NCI-H226 (cell line): Measurements from ENCODE around the gene BDKRB1.
A peak's percentile ranks its signal among the peaks of the same experiment; 100 is the strongest.

Experiments used
- DNase-seq: peaks from one replicate; pipeline ENCODE4 v3.0.0-alpha.2; 2015

Gene BDKRB1

DNA sequence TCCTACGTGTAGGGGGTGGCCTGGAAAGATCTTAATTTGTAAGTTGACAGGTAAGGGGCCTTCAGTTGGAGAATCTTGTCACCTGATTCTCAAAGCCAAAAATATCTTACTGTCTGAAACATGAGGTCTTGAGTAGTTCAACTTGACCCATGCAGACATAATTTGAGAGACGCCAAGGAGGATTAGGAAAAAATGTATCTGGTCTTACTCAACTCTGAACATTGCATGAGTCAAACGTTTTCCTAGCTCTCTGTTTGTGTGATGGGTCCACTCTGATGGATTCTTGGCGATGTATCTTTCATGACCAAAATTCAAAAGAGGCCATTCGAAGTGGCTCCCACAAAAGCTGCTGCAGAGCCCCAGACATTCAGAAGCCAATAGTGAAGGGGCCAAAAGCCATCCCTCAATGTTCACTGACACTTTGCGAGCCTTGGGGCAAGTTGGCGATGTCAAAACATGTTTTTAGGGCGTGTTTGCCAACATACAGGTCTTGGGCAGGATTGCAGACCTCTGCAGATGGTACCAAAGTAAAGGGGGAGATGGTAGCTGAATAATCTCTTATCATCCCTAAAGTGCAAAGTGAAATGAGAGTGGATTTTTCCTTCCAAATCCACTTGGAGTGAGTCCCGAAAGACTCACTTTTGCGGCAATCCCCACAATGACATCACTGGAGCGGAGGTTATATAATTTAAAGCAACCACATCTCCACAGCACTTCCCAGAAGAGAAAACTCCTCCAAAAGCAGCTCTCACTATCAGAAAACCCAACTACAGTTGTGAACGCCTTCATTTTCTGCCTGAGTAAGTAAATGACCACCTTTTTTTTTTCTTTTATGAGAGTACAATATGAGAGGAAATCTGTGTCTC is at the start of gene BDKRB1:
Gene BDKRB1 (plus strand): TSS at position 710 of the 866 bp plus-strand sequence. CDS start 7,473 bp downstream, outside the sequence.
- peak; percentile 89 for DNase-seq

- no peak for DNase-seq
These were observed 49.5 kb upstream of the BDKRB1 start for GRCh38 chr14:96206461-96206860.

GRCh38 chr14:96207686-96208085 is 48.3 kb upstream of the BDKRB1 start:
- no peak for DNase-seq

DNA sequence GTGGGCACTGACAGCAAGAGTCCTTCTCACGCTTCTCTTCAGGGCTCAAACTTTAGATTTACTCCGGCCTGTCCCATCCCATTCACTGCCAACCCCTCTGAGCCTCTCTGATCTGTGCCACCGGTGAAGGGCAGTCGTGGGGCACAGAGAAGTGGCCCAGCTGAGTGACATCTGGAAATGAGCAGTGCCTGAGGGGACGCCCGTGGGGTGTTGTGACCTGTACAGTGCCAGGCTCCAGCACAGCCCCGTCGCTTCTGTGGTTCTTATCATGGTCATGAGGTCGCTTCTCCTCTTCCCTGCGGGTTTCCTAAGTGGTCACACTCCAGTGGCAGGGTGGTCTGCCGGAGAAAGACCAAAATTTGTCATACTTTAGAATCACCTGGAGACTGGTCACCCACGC is 47.3 kb upstream of the BDKRB1 start:
- DNase-seq = no peak

DNA sequence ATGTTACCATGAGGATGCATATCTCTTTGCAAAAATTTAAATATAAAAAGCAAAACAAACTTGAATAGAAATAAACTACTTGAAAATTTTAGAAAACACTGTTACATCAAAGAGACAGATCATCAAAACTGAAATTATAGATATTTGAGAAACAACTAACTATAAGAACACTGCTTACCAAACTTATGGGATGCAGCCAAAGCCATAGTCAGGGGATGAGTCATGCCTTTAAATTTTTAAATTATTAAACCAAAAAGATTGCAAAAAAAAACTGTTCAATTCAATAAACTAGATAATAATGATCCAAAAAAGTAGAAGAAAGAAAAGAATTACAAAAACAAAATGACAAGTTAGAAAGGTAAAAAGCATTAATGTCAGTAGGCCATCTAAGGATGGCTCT is 43.9 kb upstream of the BDKRB1 start:
- DNase-seq = no peak

- DNase-seq = no peak
These were observed 43.1 kb upstream of the BDKRB1 start for GRCh38 chr14:96212896-96213295.

GRCh38 chr14:96213871-96214465 is 42.0 kb upstream of the BDKRB1 start:
- no peak for DNase-seq

GRCh38 chr14:96214793-96215192 is 41.2 kb upstream of the BDKRB1 start:
- DNase-seq = no peak

GRCh38 chr14:96215452-96216244 is 40.4 kb upstream of the BDKRB1 start:
- DNase-seq = no peak

DNA sequence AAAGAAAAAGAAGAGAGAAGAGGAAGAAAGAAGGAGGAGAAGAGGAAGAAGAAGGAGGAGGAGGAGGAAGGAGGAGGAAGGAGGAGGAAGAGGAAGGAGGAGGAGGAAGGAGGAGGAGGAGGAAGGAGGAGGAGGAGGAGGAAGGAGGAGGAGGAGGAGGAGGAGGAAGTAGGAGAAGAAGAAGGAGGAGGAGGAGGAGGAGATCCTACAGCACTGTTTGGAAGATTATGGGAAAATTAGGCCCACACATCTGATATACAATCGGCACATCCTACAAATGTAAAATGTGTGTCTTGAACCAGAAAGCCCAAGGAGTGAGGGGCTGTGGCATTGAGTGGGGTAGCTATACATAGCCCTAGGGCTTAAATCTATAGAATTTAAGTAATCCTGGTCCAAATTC is 39.4 kb upstream of the BDKRB1 start:
- no peak for DNase-seq

GRCh38 chr14:96217376-96217913 is 38.6 kb upstream of the BDKRB1 start:
- no peak for DNase-seq

- no peak for DNase-seq
These were observed 34.8 kb upstream of the BDKRB1 start for GRCh38 chr14:96221109-96221650.

DNA sequence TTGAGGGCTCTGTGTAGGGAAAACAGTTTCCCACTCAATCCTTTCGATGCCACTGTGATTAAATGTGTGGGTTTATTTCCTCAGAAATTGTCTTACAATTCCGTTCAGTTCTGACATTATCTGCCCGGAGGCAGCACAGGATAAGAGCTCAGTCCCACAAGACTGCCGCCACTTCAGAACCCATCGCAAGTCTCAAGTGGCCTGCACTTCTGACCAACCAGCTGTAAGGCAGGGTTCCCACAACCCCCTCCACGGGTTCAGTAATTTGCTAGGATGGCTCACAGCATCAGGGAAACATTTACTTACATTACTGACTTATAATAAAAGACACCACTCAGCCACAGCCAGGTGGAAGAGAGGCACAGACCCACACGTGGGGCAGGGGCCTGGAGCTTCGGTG is 34.2 kb upstream of the BDKRB1 start:
- DNase-seq = no peak

- peak; percentile 54 for DNase-seq
These were observed 31.4 kb upstream of the BDKRB1 start for GRCh38 chr14:96224480-96225096.

DNA sequence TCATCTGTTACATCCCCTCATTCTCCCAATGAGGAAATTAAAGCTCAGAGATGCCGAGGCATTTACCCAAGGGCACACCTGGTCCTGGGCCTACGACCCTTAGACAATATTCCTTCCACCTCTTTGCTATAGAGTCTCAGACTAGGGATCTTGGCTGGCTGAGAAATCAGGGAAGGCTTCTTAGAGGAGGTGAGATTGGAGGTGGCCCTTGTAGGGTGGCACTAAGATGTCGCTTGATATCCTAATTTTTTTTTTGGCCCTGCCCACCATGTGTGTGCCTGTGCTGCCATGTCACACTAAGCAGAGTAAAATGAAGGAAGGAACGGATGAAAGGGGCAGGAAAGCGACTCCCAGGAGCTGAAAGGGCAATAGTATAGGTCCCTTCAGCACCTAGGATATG is 30.8 kb upstream of the BDKRB1 start:
- DNase-seq = no peak

DNA sequence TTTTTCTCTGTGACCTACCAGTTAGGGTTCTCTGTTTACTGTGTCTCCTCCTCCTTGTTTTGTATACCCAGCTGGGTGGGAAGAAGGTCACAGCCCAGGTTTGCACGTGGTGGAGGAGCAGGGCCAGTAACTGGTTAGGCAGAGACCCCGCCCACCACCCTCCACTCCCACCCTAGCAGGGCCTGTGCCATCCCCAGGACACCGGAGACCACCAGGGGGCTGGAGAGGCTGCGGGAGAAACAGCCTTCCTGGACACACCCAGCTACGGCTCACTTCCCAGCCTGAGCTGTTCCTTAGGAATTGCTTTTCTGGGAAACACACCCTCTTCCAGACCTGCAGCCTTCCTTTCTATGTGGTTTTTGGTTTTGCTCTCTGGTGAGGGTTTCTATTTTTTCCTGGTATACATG is 30.3 kb upstream of the BDKRB1 start:
- peak; percentile 90 for DNase-seq

DNA sequence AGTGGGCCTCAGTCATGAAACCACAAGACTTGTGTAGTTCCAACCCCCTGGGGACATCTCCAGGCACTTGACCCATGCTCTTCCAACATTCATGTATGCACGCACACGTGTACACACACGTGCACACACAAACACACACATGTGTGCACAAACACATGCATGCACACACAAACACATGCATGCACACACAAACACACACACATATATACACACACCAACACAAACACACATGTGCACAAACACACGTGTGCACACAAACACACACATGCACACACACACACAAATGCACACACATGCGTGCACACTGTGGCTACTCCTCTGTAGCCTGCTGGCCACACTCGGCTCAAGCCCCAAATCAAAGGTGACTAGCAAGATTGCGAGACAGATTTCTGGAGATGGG is 28.6 kb upstream of the BDKRB1 start:
- DNase-seq = no peak

- no peak for DNase-seq
These were observed 26.7 kb upstream of the BDKRB1 start for GRCh38 chr14:96229315-96229714.

DNA sequence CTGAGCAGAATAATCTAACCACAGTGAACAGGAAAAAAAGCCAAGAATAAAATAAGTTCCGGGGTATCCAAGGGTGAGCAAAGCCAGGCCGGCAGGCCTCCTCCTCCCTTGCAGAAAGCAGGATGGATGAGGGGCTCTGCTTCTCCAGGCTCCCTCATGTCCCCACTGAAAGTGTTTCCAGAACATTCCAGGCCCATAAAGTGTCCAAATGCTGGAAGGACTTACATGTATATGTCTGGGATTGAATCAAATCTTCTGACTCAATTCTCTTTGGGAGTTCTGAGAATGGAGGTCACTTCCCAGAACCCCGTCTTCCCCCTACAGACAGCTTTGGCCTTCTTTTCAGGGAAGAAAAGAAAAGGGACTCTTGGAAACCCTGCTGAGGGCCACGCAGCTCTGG is 25.0 kb upstream of the BDKRB1 start:
- DNase-seq = no peak

GRCh38 chr14:96231526-96232130 is 24.4 kb upstream of the BDKRB1 start:
- no peak for DNase-seq

GRCh38 chr14:96232506-96232905 is 23.5 kb upstream of the BDKRB1 start:
- DNase-seq = no peak

DNA sequence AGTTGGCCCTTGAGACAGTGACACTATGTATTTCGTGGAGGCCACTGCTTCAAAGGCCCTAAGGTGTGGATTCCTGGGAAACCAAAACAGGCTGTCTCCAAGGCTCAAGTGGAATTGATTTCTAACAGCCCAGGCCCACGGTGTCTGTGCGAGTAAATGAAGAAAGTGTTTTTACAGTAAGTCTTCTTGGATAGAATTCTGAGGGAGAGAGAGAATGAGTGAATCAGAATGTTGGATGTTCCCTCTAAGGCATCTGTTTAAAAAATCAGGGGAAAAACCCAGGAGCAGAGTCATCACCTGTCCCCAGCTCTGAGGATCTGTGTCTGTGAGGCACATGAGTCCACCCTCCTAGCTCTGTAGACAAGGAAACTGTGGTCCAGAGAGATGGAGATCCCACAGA is 22.3 kb upstream of the BDKRB1 start:
- no peak for DNase-seq
